GM18526 (cell line): Measurements from ENCODE around the gene ANKUB1.
A peak's percentile ranks its signal among the peaks of the same experiment; 100 is the strongest.

Experiments used
- POLR2A ChIP-seq: IDR thresholded peaks from 3 replicates; pipeline ENCODE4 v1.6.1; 2011; ENCODE audit not compliant: insufficient read length; ENCODE audit errors: extremely low read depth

Gene ANKUB1

GRCh38 chr3:149777414-149778214 is 14.7 kb downstream of the ANKUB1 start:
- TF ChIP-seq POLR2A: no peak

- no peak for TF ChIP-seq POLR2A
Observed at GRCh38 chr3:149776170-149776569, 16.2 kb downstream of the ANKUB1 start.

GRCh38 chr3:149772861-149773260 is 19.5 kb downstream of the ANKUB1 start:
- TF ChIP-seq POLR2A: no peak

GRCh38 chr3:149771652-149772271 is 20.6 kb downstream of the ANKUB1 start:
- TF ChIP-seq POLR2A: no peak

GRCh38 chr3:149770246-149770645 is 22.1 kb downstream of the ANKUB1 start:
- no peak for TF ChIP-seq POLR2A

- TF ChIP-seq POLR2A: no peak
Observed at GRCh38 chr3:149768704-149769103, 23.6 kb downstream of the ANKUB1 start.

- no peak for TF ChIP-seq POLR2A
Observed at GRCh38 chr3:149767720-149768119, 24.6 kb downstream of the ANKUB1 start.

- no peak for TF ChIP-seq POLR2A
Observed at GRCh38 chr3:149765762-149766334, 26.5 kb downstream of the ANKUB1 start.

- no peak for TF ChIP-seq POLR2A
Observed at GRCh38 chr3:149764302-149764701, 28.1 kb downstream of the ANKUB1 start.

- TF ChIP-seq POLR2A: no peak
Observed at GRCh38 chr3:149763565-149764195, 28.7 kb downstream of the ANKUB1 start.

- TF ChIP-seq POLR2A: no peak
Observed at GRCh38 chr3:149753717-149754116, 38.6 kb downstream of the ANKUB1 start.

- TF ChIP-seq POLR2A: no peak
Observed at GRCh38 chr3:149752788-149753136, 39.6 kb downstream of the ANKUB1 start.

GRCh38 chr3:149752051-149752787 is 40.1 kb downstream of the ANKUB1 start, which contains the start of gene COMMD2:
Gene COMMD2 (minus strand): TSS chr3:149752489. CDS start chr3:149752444, 45 bp downstream.
- peak; percentile 92 for TF ChIP-seq POLR2A

GRCh38 chr3:149751551-149751950 is 40.8 kb downstream of the ANKUB1 start:
- TF ChIP-seq POLR2A: no peak

- no peak for TF ChIP-seq POLR2A
Observed at GRCh38 chr3:149744606-149745005, 47.7 kb downstream of the ANKUB1 start.
